Measurements from ENCODE around the gene PHETA1.
"Not testable (repeated sequence)": the region's sequence is repeated elsewhere in the genome, so short reads cannot be mapped to it uniquely, and the experiment has no call there.

Gene PHETA1

GRCh38 chr12:111339321-111339938, 29.5 kb downstream of the PHETA1 start:
- Histone ChIP-seq H3K4me3 (ENCODE audit: low read depth, low read length) (no peak overlapping the region), H3K9me3 (ENCODE audit: control insufficient read depth, low read length) (no peaks in the 10 kb centered on the region), H3K27me3 (ENCODE audit: control insufficient read depth, insufficient read depth, low read length) (no peaks in the 10 kb centered on the region), H3K27ac (no peak overlapping the region), H3K36me3 (ENCODE audit: control insufficient read depth, insufficient read depth, low read length) (no peaks in the 10 kb centered on the region), H3K9ac (no peak overlapping the region), H3K4me2 (ENCODE audit: low read length) (no peak overlapping the region), H3K79me2 (no peaks in the 10 kb centered on the region), H3K4me1 (no peaks in the 10 kb centered on the region), H2AFZ (no peak overlapping the region)
- TF ChIP-seq CTCF (IDR thresholded peaks at IDR 0.05): no peak

GRCh38 chr12:111338096-111338495, 30.8 kb downstream of the PHETA1 start:
- H3K4me2 ChIP-seq (ENCODE audit: low read length): no peak overlapping the region
- no peaks in the 10 kb centered on the region for H3K36me3 ChIP-seq (ENCODE audit: control insufficient read depth, insufficient read depth, low read length)
- no peak overlapping the region for H3K4me3 ChIP-seq (ENCODE audit: low read depth, low read length)
- H2AFZ ChIP-seq: no peak overlapping the region
- H3K27ac ChIP-seq: no peak overlapping the region
- no peak for TF ChIP-seq CTCF (IDR thresholded peaks at IDR 0.05)
- no peaks in the 10 kb centered on the region for H3K9me3 ChIP-seq (ENCODE audit: control insufficient read depth, low read length)
- no peaks in the 10 kb centered on the region for H3K4me1 ChIP-seq
- H3K9ac ChIP-seq: no peak overlapping the region
- H3K79me2 ChIP-seq: no peaks in the 10 kb centered on the region
- H3K27me3 ChIP-seq (ENCODE audit: control insufficient read depth, insufficient read depth, low read length): no peaks in the 10 kb centered on the region

GRCh38 chr12:111337371-111337770, 31.5 kb downstream of the PHETA1 start:
- Histone ChIP-seq H3K79me2 (no peaks in the 10 kb centered on the region), H3K36me3 (ENCODE audit: control insufficient read depth, insufficient read depth, low read length) (no peaks in the 10 kb centered on the region), H3K9ac (no peak overlapping the region), H3K27ac (no peak overlapping the region), H3K4me2 (ENCODE audit: low read length) (no peak overlapping the region), H3K9me3 (ENCODE audit: control insufficient read depth, low read length) (no peaks in the 10 kb centered on the region), H3K4me3 (ENCODE audit: low read depth, low read length) (no peak overlapping the region), H3K4me1 (no peaks in the 10 kb centered on the region), H2AFZ (no peak overlapping the region), H3K27me3 (ENCODE audit: control insufficient read depth, insufficient read depth, low read length) (no peaks in the 10 kb centered on the region)
- TF ChIP-seq CTCF (IDR thresholded peaks at IDR 0.05): no peak

GRCh38 chr12:111336411-111336810, 32.5 kb downstream of the PHETA1 start:
- H3K79me2 ChIP-seq; H3K4me3 ChIP-seq (ENCODE audit: low read depth, low read length); H3K9ac ChIP-seq; H3K9me3 ChIP-seq (ENCODE audit: control insufficient read depth, low read length); H3K4me1 ChIP-seq; H3K27ac ChIP-seq; H2AFZ ChIP-seq; H3K4me2 ChIP-seq (ENCODE audit: low read length); H3K27me3 ChIP-seq (ENCODE audit: control insufficient read depth, insufficient read depth, low read length); H3K36me3 ChIP-seq (ENCODE audit: control insufficient read depth, insufficient read depth, low read length): not testable (repeated sequence)

GRCh38 chr12:111335811-111336210, 33.1 kb downstream of the PHETA1 start:
- Histone ChIP-seq H3K79me2 (no peaks in the 10 kb centered on the region), H3K9ac (no peak overlapping the region), H2AFZ (no peak overlapping the region), H3K27ac (no peak overlapping the region), H3K27me3 (ENCODE audit: control insufficient read depth, insufficient read depth, low read length) (no peaks in the 10 kb centered on the region), H3K4me3 (ENCODE audit: low read depth, low read length) (no peak overlapping the region), H3K4me2 (ENCODE audit: low read length) (no peak overlapping the region), H3K9me3 (ENCODE audit: control insufficient read depth, low read length) (no peaks in the 10 kb centered on the region), H3K4me1 (no peaks in the 10 kb centered on the region), H3K36me3 (ENCODE audit: control insufficient read depth, insufficient read depth, low read length) (no peaks in the 10 kb centered on the region)
- TF ChIP-seq CTCF (IDR thresholded peaks at IDR 0.05): no peak

- H2AFZ ChIP-seq; H3K36me3 ChIP-seq (ENCODE audit: control insufficient read depth, insufficient read depth, low read length); H3K9me3 ChIP-seq (ENCODE audit: control insufficient read depth, low read length); H3K4me2 ChIP-seq (ENCODE audit: low read length); H3K9ac ChIP-seq; H3K4me3 ChIP-seq (ENCODE audit: low read depth, low read length); H3K4me1 ChIP-seq; H3K27me3 ChIP-seq (ENCODE audit: control insufficient read depth, insufficient read depth, low read length); H3K27ac ChIP-seq; H3K79me2 ChIP-seq: not testable (repeated sequence)
Measured at GRCh38 chr12:111335301-111335700, 33.6 kb downstream of the PHETA1 start.

All from parathyroid adenoma (tissue), 2 donors.